Measurements from ENCODE around the gene MAST4. TPM values are rescaled to one million over a fixed set of nuclear protein-coding genes. Genes with fewer than 3 reads are reported as not detected.

MAST4 gene
- total RNA-seq, 2 experiments from 2014 or later: 1.3 to 21.9 TPM

DNA sequence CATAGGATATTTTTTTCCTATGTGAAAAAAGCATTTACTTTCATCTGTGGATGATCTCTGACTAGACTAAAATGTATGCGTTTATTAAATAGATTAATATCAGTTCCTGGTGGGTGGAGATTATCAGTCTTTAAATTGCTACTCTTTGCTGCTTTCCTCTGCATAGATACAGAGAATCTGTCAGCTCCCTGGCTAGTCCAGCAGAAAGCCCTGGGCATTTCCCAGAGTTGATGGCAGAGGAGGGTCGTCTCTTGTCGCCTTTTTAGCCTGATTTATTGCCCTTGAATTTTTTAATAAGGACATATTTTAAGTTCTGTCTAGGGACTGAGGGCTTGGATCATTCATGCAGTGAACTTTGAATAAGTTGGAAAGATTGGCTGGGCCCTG, 434.9 kb downstream of the MAST4 start:
- ChIA-PET POLR2A (interaction anchor here (0.6 kb wide), 1 partner anchor 35 kb away, joined by 3 read pairs; no protein-coding TSS in a partner anchor), CTCF (ENCODE audit: unreplicated experiment) (no interaction called here)
- Histone ChIP-seq H3K4me1 (ENCODE audit: insufficient read depth, low read length, poor library complexity, severe bottlenecking) (no peaks in the 10 kb centered on the region), H3K4me3 (ENCODE audit: low read depth, low read length, poor library complexity, severe bottlenecking) (no peak overlapping the region), H2AFZ (ENCODE audit: low read length) (no peak overlapping the region), H4K20me1 (ENCODE audit: insufficient read depth, low read length) (no peaks in the 10 kb centered on the region), H3K9me3 (ENCODE audit: low read length) (no peaks in the 10 kb centered on the region), H3K27ac (ENCODE audit: low read depth, low read length, poor library complexity, severe bottlenecking) (no peak overlapping the region), H3K4me2 (ENCODE audit: low read length) (no peak overlapping the region), H3K79me2 (ENCODE audit: insufficient read depth, low read depth, low read length) (no peaks in the 10 kb centered on the region), H3K36me3 (ENCODE audit: insufficient read depth, low read length) (no peaks in the 10 kb centered on the region), H3K9me2 (ENCODE audit: insufficient read depth, low read length) (no peaks in the 10 kb centered on the region)
- no peak for DNase-seq (ENCODE audit: low spot score)
- BruUV-seq (replicated peaks): no TSS peak
- TF ChIP-seq CTCF (conservative IDR thresholded peaks at IDR 0.05; ENCODE audit: low read length) (no peak), EZH2phosphoT487 (IDR thresholded peaks at IDR 0.05; ENCODE audit: borderline replicate concordance, low read depth, low read length) (no peak)
- intact Hi-C loops (cut with micrococcal nuclease; ENCODE audit: unreplicated experiment): no loop called here

DNA sequence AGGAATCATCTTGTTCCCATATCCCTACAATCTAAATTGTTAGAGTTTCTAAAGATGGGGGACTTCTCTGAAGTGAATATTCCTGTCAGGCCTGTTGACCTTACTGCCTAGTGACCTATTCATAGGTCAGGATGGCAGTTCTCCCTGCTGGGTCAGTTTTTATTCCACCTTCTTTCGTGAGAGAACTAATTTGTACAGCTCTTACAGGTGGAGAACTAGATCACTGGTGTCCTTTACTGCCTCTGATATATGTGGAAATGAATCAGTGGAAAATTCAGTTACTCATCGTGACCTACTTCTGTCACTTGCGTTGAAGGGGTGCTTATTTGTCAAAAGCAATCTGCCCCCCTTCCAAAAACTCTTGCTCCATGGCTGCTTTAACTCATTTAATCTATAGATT, 435.5 kb downstream of the MAST4 start:
- no peaks in the 10 kb centered on the region for H3K9me2 ChIP-seq (ENCODE audit: insufficient read depth, low read length)
- intact Hi-C loops (cut with micrococcal nuclease; ENCODE audit: unreplicated experiment): no loop called here
- no peak overlapping the region for H3K27ac ChIP-seq (ENCODE audit: low read depth, low read length, poor library complexity, severe bottlenecking)
- H3K4me2 ChIP-seq (ENCODE audit: low read length): no peak overlapping the region
- ChIA-PET CTCF (ENCODE audit: unreplicated experiment) (no interaction called here), POLR2A (interaction anchor here (0.6 kb wide), 1 partner anchor 34 kb away, joined by 3 read pairs; no protein-coding TSS in a partner anchor)
- H3K36me3 ChIP-seq (ENCODE audit: insufficient read depth, low read length): no peaks in the 10 kb centered on the region
- no peak overlapping the region for H2AFZ ChIP-seq (ENCODE audit: low read length)
- H3K9me3 ChIP-seq (ENCODE audit: low read length): no peaks in the 10 kb centered on the region
- no peak overlapping the region for H3K4me3 ChIP-seq (ENCODE audit: low read depth, low read length, poor library complexity, severe bottlenecking)
- H3K4me1 ChIP-seq (ENCODE audit: insufficient read depth, low read length, poor library complexity, severe bottlenecking): no peaks in the 10 kb centered on the region
- DNase-seq (ENCODE audit: low spot score): no peak
- no peaks in the 10 kb centered on the region for H4K20me1 ChIP-seq (ENCODE audit: insufficient read depth, low read length)
- no TSS peak for BruUV-seq (replicated peaks)
- TF ChIP-seq EZH2phosphoT487 (IDR thresholded peaks at IDR 0.05; ENCODE audit: borderline replicate concordance, low read depth, low read length) (no peak), CTCF (conservative IDR thresholded peaks at IDR 0.05; ENCODE audit: low read length) (no peak)
- no peaks in the 10 kb centered on the region for H3K79me2 ChIP-seq (ENCODE audit: insufficient read depth, low read depth, low read length)

GRCh38 chr5:67032921-67033664, 436.9 kb downstream of the MAST4 start:
- Histone ChIP-seq H2AFZ (ENCODE audit: low read length) (no peak overlapping the region), H3K4me3 (ENCODE audit: low read depth, low read length, poor library complexity, severe bottlenecking) (no peak overlapping the region), H3K9me3 (ENCODE audit: low read length) (no peaks in the 10 kb centered on the region), H3K79me2 (ENCODE audit: insufficient read depth, low read depth, low read length) (no peaks in the 10 kb centered on the region), H3K4me2 (ENCODE audit: low read length) (no peak overlapping the region), H3K4me1 (ENCODE audit: insufficient read depth, low read length, poor library complexity, severe bottlenecking) (no peaks in the 10 kb centered on the region), H4K20me1 (ENCODE audit: insufficient read depth, low read length) (no peaks in the 10 kb centered on the region), H3K27ac (ENCODE audit: low read depth, low read length, poor library complexity, severe bottlenecking) (no peak overlapping the region), H3K36me3 (ENCODE audit: insufficient read depth, low read length) (no peaks in the 10 kb centered on the region), H3K9me2 (ENCODE audit: insufficient read depth, low read length) (no peaks in the 10 kb centered on the region)
- intact Hi-C loops (cut with micrococcal nuclease; ENCODE audit: unreplicated experiment): no loop called here
- ChIA-PET POLR2A (interaction anchor here (0.6 to 1.2 kb wide), 2 partner anchors 11 to 52 kb away, joined by 3 to 9 read pairs; no protein-coding TSS in a partner anchor), CTCF (ENCODE audit: unreplicated experiment) (interaction anchor here (0.6 kb wide), 1 partner anchor 99 kb away, joined by 3 read pairs; no protein-coding TSS in a partner anchor)
- no TSS peak for BruUV-seq (replicated peaks)
- no peak for TF ChIP-seq EZH2phosphoT487 (IDR thresholded peaks at IDR 0.05; ENCODE audit: borderline replicate concordance, low read depth, low read length)
- no peak for TF ChIP-seq CTCF (conservative IDR thresholded peaks at IDR 0.05; ENCODE audit: low read length)
- no peak for DNase-seq (ENCODE audit: low spot score)
